IPS-NIHi7 (cell line): Measurements from ENCODE around the gene C1QB.

Experiments used
- DNase-seq: peaks from one replicate; pipeline ENCODE4 v3.0.0; 2012; ENCODE audit warnings: mixed read lengths; ENCODE audit errors: extremely low spot score

The C1QB gene

GRCh38 chr1:22633697-22634463, 19.2 kb upstream of the C1QB start:
- no peak for DNase-seq

GRCh38 chr1:22635436-22635835, 17.6 kb upstream of the C1QB start:
- no peak for DNase-seq

DNA sequence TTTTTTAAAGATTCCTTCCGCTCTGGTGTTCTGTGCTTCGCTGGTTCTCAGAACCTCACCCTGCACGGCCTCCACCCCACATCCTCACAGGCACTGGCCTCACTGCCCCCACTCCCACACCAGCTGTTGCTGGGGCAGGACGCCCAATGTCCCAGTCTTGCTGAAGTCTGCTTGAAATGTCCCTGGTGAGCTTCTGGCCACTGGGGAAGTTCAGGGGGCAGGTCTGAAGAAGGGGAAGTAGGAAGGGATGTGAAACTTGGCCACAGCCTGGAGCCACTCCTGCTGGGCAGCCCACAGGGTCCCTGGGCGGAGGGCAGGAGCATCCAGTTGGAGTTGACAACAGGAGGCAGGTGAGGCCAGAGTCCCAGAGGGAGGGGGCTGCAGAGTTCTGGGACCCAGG, 16.7 kb upstream of the C1QB start, which contains the start of gene C1QA:
Gene C1QA (plus strand): TSS at position 276 of the 400 bp plus-strand sequence. CDS start 989 bp downstream, outside the sequence.
- no peak for DNase-seq

GRCh38 chr1:22636927-22637326, 16.1 kb upstream of the C1QB start:
- no peak for DNase-seq

DNA sequence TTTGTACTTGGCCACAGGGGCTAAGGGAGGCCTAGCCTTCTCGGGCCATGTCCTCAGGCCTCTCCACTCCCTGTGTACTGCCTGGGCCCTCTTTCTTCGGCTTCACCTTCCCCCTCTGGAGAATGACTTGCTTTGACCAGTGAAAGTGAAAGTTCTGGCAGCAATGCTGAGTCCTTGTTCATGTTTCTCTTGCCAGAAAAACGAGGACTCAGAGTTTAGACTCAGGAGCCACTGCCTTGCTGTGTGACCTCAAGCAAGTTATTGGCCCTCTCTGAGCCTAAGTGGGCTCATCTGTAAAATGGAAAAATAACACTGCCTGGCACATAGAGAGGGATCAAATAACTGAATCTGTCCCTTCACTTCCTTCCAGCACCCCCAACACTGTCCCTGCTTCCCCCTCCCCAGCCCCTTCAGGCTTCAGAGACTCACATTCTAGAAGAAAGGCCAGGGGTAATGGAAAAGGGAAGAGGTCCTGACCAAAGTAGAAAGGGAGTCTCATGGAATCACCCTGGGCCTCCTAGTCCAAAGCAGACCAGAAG, 15.1 kb upstream of the C1QB start:
- no peak for DNase-seq

GRCh38 chr1:22638476-22639234, 14.4 kb upstream of the C1QB start:
- no peak for DNase-seq

DNA sequence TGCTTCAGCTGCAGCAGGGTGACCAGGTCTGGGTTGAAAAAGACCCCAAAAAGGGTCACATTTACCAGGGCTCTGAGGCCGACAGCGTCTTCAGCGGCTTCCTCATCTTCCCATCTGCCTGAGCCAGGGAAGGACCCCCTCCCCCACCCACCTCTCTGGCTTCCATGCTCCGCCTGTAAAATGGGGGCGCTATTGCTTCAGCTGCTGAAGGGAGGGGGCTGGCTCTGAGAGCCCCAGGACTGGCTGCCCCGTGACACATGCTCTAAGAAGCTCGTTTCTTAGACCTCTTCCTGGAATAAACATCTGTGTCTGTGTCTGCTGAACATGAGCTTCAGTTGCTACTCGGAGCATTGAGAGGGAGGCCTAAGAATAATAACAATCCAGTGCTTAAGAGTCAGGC, 13.8 kb upstream of the C1QB start:
- DNase-seq = peak; percentile 83

DNA sequence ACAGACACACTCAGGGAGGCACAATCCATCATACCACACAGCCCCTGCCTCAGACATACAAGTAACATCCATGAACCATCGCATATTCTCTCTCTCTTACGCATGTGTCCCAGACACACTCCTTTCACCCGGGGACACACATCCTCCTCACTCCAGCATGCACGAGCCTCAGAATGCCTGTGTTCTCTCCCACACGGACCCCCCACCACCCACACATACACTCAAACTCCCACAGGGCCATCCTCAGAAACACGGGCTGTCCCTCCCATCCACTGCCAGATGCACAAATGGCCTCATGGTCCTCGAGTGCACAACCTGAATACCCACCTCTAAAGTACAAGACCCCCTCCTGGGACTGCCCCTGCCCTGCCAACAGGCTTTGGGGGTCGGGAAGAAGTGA, 11.8 kb upstream of the C1QB start:
- DNase-seq = no peak

- peak; percentile 93 for DNase-seq
Observed at GRCh38 chr1:22641906-22642636, 11.0 kb upstream of the C1QB start.

GRCh38 chr1:22643381-22643780, 9.7 kb upstream of the C1QB start, which contains the start of gene C1QC:
TSS of gene C1QC (plus strand) at chr1:22643633. CDS start at chr1:22644024, 391 bp downstream.
- DNase-seq = no peak

DNA sequence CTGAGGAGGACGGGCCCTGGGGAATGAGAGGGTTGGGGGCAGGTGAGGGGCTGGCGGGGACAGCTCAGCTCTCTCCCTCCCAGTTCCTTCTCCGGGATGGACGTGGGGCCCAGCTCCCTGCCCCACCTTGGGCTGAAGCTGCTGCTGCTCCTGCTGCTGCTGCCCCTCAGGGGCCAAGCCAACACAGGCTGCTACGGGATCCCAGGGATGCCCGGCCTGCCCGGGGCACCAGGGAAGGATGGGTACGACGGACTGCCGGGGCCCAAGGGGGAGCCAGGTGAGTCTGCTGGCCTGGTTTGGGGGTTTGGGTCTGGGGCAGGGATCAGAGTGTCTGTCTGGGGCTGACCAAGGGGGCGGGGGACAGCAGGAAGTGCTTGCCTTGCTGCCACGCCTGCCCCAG, 9.1 kb upstream of the C1QB start:
- no peak for DNase-seq

DNA sequence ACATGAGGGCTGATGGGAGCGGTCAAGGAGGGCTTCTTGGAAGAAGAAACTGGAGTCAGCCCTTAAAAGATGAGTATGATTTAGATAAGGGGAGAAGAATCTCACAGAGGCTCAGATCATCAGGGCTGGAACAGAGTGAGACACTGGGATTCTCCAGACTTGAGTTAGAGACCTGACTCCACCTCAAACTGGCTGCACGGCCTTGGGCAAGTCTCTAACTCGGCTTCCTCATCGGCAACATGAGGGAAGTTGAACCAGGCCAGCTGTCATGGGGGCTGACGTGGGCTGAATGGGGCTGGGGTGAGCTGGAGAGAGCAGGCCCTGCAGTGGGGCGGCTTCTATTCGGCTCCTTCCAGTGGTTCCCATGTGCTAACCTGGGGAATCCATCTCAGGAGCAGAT, 7.1 kb upstream of the C1QB start:
- DNase-seq = no peak

GRCh38 chr1:22646384-22646783, 6.7 kb upstream of the C1QB start:
- no peak for DNase-seq

DNA sequence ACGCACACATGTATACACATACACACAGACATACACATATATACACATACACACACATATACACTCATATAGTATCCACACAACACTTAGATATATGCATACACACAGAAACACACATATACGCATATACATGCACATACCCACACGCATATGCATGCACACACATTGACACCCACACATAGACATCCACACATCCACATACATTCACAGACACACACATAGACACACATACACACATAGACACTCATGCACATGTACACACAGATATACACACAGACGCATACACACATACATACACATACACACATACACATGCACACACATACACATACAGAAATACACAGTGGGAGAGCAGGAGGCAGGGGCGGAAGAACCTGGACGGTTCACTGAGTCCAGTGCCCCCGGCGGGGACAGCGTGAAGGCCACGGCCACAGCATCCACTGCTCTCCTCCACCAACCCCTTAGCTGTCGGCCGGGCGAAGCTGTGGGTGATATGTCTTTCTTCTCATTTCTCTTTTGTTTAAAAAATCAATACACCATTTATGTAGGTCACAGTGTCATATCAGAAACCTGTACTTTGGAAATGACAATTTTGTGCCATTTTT, 2.8 kb upstream of the C1QB start:
- DNase-seq = no peak

DNA sequence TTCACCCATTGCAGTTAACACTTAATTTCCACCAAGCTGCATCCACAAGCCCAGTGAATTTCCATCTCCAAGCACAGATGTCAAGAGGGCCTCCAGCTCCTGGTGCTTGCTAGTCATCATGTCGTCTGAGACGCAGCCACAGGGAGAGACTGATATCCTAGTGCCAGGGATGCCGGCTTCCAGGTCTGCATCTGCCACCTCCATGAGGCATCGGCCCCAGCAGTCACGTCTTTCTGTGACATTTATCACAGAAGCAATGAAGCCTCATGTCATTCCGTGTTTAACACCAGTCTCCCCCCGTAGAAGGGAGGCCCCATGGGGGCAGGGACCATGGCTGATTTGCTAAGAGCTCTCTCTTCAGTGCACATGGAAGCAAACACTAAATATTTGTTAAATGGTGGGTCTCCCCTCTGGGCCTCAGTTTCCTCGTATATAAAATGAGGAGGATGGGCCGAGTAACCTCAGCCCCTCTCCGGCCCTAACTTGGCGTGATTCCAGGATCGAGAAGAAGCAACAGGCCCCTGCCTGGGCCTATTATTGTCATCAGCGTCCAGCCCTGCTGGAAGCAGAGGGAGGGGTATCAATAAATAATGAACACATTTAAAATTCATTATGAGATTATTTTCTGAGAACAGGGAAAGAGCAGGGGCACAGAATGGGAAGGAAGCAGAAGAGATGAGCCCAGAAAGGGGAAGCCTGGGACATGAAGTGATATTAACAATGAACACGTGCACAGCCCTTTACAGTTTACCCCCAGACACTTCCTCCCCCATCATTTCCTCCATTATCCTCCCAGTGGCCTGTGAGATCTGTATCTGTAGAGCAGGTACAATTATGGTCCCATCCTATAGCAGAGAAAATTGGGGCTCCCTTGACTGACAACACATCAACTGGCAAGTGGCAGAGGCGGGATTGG, 837 bp upstream of the C1QB start:
- DNase-seq = no peak

GRCh38 chr1:22654692-22655091, 1.7 kb downstream of the C1QB start:
- no peak for DNase-seq

DNA sequence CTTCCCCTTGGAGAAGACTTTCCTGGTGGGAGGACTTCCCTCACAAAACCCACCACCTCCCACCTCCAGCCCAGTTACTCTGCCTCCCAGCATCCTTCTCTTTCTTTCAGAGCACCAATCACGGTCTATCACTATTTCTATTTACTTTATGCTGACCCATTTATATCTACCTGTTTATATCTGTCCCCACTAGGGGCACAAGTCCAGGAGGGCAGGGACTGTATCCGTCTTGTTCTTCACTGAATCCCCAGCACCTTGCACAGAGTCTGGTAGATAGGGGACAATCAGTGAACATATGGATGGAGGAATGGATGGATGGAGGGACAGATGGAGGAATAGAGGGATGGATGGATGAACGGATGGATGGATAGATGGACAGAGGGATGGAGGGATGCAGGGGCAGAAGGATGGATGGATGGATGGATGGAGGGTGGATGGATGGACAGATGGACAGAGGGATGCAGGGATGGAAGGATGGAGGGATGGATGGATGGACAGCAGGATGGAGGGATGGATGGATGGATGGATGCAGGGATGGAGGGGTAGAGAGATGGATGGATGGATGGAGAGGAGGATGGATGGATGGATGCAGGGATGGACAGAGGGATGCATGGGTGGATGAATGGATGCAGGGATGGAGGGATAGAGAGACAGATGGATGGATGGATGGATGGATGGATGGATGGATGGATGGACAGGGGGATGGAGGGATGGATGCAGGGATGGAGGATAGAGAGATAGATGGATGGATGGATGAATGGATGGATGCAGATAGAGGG, 5.5 kb downstream of the C1QB start:
- no peak for DNase-seq

DNA sequence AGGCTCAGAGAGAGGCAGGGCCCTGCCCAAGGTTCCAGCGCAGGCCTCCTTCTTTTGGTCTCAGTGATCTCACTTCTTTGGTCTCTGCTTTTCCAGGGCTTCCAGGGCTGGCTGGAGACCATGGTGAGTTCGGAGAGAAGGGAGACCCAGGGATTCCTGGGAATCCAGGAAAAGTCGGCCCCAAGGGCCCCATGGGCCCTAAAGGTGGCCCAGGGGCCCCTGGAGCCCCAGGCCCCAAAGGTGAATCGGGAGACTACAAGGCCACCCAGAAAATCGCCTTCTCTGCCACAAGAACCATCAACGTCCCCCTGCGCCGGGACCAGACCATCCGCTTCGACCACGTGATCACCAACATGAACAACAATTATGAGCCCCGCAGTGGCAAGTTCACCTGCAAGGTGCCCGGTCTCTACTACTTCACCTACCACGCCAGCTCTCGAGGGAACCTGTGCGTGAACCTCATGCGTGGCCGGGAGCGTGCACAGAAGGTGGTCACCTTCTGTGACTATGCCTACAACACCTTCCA, 7.7 kb downstream of the C1QB start:
- no peak for DNase-seq

DNA sequence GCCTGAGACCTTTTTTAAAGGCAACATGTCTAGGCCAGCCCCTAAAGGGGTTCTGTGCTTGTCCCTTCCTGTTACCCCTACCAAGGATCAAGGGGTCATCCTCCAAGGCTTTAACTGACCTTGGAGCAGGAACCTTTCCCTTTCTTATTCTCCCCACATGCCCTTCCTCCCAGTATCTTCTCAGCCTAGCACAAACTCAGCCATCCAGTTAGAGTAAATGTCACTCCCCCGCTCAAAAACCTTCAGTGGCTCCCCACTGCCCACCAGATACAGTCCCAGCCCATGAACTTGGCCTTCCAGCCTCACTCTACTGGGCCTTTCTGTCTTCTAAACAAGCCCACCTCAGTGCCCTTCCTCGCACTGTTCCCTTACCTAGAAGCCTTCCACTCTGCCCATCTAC, 8.8 kb downstream of the C1QB start:
- no peak for DNase-seq

DNA sequence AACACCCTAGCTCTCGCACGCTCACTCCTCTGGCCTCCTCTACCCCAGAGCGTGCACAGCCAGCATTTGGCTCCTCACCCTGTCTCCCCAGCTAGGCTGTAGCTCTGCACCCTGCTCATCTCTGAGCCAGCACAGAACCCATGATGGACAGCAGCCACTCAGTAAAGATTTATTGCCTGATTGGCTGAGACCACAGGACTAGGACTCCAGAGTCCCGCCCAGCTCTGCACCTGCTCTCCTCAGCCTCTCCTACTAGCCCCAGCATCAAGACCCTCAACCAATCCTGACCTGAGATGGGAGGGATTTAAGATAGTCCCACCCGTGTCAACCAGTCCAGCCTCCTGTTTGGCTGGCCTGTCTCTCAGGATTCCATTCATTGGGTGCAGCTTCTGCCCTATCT, 9.3 kb downstream of the C1QB start:
- peak; percentile 89 for DNase-seq
